Spinal cord (tissue), 10 donors: ENCODE data around the gene CASR. TPM values are rescaled to one million over a fixed set of nuclear protein-coding genes. Genes with fewer than 3 reads are reported as not detected.

Source experiments
- DNase-seq, 6 donors: peaks; one replicate each; pipeline versions ENCODE4 v3.0.0 to v3.0.0-alpha.2; 2013 to 2015; ENCODE audit warnings: low spot score in 6 of 6, low read depth in 4 of 6
- H3K27ac ChIP-seq: one replicate; pipeline ENCODE4 v1.5.1; 2013; ENCODE audit warnings: low read depth, low read length, control low read depth
- H3K27me3 ChIP-seq: one replicate; pipeline ENCODE4 v1.6.1; 2013; ENCODE audit warnings: low read length; ENCODE audit not compliant: control insufficient read depth, insufficient read depth
- H3K36me3 ChIP-seq: one replicate; pipeline ENCODE4 v1.6.1; 2013; ENCODE audit warnings: low read length; ENCODE audit not compliant: control insufficient read depth, insufficient read depth
- H3K4me1 ChIP-seq: one replicate; pipeline ENCODE4 v1.6.1; 2013; ENCODE audit warnings: low read length; ENCODE audit not compliant: control insufficient read depth, insufficient read depth
- H3K4me3 ChIP-seq: one replicate; pipeline ENCODE4 v1.5.1; 2013; ENCODE audit warnings: low read depth, low read length, control low read depth
- H3K9me3 ChIP-seq: one replicate; pipeline ENCODE4 v1.6.1; 2013; ENCODE audit warnings: low read length; ENCODE audit not compliant: control insufficient read depth, insufficient read depth
- WGBS: methylation state at CpG from one replicate; pipeline ENCODE4 v1.1.5; 2013; ENCODE audit warnings: missing lambda C conversion rate; ENCODE audit not compliant: insufficient coverage; 5-methylcytosine and 5-hydroxymethylcytosine counted together
- polyA plus RNA-seq, 2 donors: library from polyadenylated mRNA; unstranded; fragments of 120-200 nt; gene quantifications; one replicate each; pipeline ENCODE4 v1.2.1, GENCODE V29; 2013; ENCODE audit not compliant: insufficient read length in 2 of 2
- total RNA-seq, 2 donors: library from RNA; depleted of rRNA in 1 of 2; stranded (reverse); fragments of 120-200 nt in 1 of 2; fragments of >200 nt in 1 of 2; gene quantifications; one replicate each; pipeline versions ENCODE4 v1.2.3 to v1.2.4, GENCODE V29; 2013 to 2014
- donor health status: healthy.

The CASR gene
- total and polyA plus RNA-seq, 4 donors = 0.11 to 1.4 (median 1.1) TPM

DNA sequence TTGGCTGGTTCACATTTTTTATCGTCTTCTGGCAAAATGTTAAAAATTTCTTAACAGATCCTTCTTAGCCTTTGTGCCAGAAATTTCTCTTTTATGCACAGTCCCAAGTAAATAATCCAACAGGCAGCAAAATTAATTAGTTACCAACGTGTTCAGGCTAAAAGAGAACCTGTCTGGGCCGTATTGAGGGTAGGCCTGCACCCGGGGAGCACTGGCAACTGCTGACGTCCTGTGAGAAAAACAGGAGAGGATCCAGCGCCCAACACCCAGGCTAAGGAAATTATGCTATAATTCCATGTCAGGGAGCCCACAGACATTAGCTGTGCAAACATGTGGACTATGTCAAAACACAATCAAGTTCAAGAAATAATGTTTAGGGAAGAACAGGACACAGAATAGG lies 110.9 kb downstream of the CASR start:
- Histone ChIP-seq H3K4me3 (no peak overlapping the region), H3K27ac (no peak overlapping the region), H3K4me1 (no peaks in the 10 kb centered on the region), H3K9me3 (no peaks in the 10 kb centered on the region), H3K27me3 (no peaks in the 10 kb centered on the region), H3K36me3 (no peaks in the 10 kb centered on the region)
- DNase-seq = no peak
- 60% methylated on average over 5 of the region's 6 CpGs for WGBS

DNA sequence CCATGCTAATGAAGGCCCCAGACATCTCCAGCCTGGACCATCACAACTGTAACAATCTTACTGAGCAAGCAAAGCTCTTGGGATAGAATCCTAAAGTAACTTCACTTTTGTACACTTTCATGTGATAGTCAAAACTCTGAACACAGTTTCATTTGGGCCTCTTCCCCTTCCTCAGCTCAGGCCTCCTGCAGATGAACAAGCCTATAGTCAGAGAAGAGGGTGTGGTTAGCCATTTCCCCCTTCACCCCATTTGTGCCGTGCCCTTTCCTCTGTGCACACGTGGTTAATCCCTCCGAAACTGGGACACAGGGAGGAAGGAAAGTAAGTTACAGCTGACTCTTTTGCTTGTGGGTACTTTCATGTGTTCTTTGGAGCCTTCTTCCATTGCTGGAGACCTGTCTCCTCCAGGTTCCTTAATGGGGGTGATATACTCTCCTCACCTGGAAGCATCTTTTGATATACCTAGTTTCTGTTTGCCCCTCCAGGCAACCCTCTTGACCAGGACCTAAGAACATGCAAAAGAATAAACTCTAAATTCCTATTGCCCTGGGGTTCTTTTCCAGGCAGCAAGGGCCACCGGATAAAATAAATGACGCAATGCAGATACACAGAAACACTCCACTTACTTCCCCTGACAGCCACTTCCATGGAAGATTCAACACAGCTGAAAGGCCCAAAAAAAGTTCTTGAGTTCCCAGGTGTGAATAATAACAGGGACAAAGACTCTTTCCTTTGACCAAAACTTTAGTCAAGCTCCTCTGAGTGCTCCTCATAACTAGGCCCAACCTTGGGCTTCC lies 112.0 kb downstream of the CASR start:
- Histone ChIP-seq H3K27me3 (no peaks in the 10 kb centered on the region), H3K4me3 (no peak overlapping the region), H3K9me3 (no peaks in the 10 kb centered on the region), H3K36me3 (no peaks in the 10 kb centered on the region), H3K27ac (no peak overlapping the region), H3K4me1 (no peaks in the 10 kb centered on the region)
- no CpG with 5 or more reads among the region's 5 CpGs for WGBS
- DNase-seq = no peak

- Histone ChIP-seq H3K27ac (no peak overlapping the region), H3K36me3 (no peaks in the 10 kb centered on the region), H3K4me3 (no peak overlapping the region), H3K4me1 (no peaks in the 10 kb centered on the region), H3K9me3 (no peaks in the 10 kb centered on the region), H3K27me3 (no peaks in the 10 kb centered on the region)
- WGBS = no CpG with 5 or more reads among the region's 2 CpGs
- DNase-seq = no peak
Observed at GRCh38 chr3:122298239-122298638, 114.8 kb downstream of the CASR start.

GRCh38 chr3:122299215-122299614 lies 115.7 kb downstream of the CASR start:
- Histone ChIP-seq H3K36me3 (no peaks in the 10 kb centered on the region), H3K27me3 (no peaks in the 10 kb centered on the region), H3K4me1 (no peaks in the 10 kb centered on the region), H3K27ac (no peak overlapping the region), H3K4me3 (no peak overlapping the region), H3K9me3 (no peaks in the 10 kb centered on the region)
- DNase-seq = no peak

DNA sequence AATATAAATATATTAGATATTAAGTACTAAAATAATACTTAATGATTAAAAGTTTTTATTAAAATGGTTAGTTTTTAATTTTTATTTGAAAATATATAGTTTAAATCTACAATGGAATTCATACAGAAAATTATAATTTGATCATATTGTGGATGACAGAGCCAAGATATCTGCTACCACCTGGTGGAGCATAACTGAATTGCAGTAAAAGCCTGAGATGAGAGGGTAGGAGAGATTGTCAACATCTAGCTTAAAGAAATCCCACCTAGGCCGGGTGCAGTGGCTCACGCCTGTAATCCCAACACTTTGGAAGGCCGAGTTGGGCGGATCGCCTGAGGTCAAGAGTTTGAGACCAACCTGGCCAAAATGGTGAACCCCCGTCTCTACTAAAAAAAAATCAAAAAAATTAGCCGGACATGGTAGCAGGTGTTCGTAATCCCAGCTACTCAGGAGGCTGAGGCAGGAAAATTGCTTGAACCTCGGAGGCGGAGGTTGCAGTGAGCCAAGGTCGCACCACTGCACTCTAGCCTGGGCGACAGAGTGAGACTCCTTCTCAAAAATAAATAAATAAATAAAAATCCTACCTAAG lies 116.5 kb downstream of the CASR start:
- 94% methylated on average over 9 of the region's 12 CpGs for WGBS
- H3K36me3 ChIP-seq = no peaks in the 10 kb centered on the region

GRCh38 chr3:122301063-122301462 lies 117.6 kb downstream of the CASR start:
- Histone ChIP-seq H3K27ac (no peak overlapping the region), H3K9me3 (no peaks in the 10 kb centered on the region), H3K36me3 (no peaks in the 10 kb centered on the region), H3K4me1 (no peaks in the 10 kb centered on the region), H3K4me3 (no peak overlapping the region), H3K27me3 (no peaks in the 10 kb centered on the region)
- no peak for DNase-seq

More for the DNA sequence above, 116.5 kb downstream of the CASR start:
- no peaks in the 10 kb centered on the region for H3K4me1 ChIP-seq
- DNase-seq = peak in 1 of 6 donors; percentile 2
- no peak overlapping the region for H3K4me3 ChIP-seq
- no peaks in the 10 kb centered on the region for H3K27me3 ChIP-seq
- no peak overlapping the region for H3K27ac ChIP-seq
- no peaks in the 10 kb centered on the region for H3K9me3 ChIP-seq

GRCh38 chr3:122305818-122306621 lies 122.6 kb downstream of the CASR start:
- no peak overlapping the region for H3K4me3 ChIP-seq

DNA sequence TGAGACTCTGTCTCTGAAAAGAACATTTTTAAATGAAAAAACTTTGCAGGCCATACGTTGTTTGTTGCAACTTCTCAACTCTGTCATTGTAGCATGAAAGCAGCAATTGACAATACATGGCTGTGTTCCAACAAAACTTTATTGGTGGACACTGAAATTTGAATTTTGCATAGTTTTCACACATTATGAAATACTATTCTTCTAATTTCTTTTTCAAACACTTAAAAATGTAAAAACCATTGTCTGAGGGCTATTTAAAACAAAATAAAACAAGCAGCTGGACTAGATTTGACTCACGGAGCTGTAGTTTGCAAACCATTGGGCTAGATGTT lies 123.1 kb downstream of the CASR start:
- H3K36me3 ChIP-seq = no peaks in the 10 kb centered on the region
- no peak for DNase-seq
- H3K4me1 ChIP-seq = no peaks in the 10 kb centered on the region
- H3K27me3 ChIP-seq = no peaks in the 10 kb centered on the region
- no peaks in the 10 kb centered on the region for H3K9me3 ChIP-seq
- no peak overlapping the region for H3K27ac ChIP-seq
- WGBS = no CpG with 5 or more reads among the region's 2 CpGs
- no peak overlapping the region for H3K4me3 ChIP-seq

More at GRCh38 chr3:122305818-122306621, 122.6 kb downstream of the CASR start:
- no peak overlapping the region for H3K27ac ChIP-seq
- 58% methylated on average over 3 of the region's 3 CpGs for WGBS
- H3K9me3 ChIP-seq = no peaks in the 10 kb centered on the region
- DNase-seq = peak in 1 of 6 donors; percentile 42
- H3K36me3 ChIP-seq = no peaks in the 10 kb centered on the region
- H3K4me1 ChIP-seq = no peaks in the 10 kb centered on the region
- H3K27me3 ChIP-seq = no peaks in the 10 kb centered on the region

DNA sequence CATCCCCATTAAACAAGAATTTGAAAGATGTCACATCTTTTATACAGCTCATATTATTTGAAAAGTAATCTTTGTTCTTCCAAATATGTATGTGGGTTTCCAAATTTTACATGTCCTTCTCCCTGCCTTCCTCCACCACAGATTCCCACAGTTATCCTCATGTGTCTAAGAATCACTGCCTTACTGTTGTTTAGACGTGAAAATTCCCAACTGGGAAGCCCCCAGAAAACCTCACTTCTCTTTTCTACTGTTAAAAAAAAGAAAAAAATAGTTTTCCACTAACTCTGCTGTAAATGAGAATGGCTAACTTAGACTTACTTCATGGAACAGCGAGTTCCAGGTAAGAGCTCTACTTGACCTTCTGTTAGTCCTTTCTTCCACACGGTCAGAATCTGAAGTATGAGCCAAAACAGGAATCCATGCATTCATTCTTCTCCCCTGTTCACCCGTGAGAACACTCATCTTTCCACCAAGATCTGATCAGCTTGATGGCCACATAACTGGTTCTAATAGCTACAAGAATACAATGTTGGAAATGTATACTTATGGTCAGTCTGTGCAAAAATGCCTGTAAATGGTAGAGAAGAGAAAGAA lies 123.7 kb downstream of the CASR start:
- Histone ChIP-seq H3K27ac (no peak overlapping the region), H3K9me3 (no peaks in the 10 kb centered on the region), H3K4me1 (no peaks in the 10 kb centered on the region), H3K4me3 (no peak overlapping the region), H3K36me3 (no peaks in the 10 kb centered on the region), H3K27me3 (no peaks in the 10 kb centered on the region)
- no peak for DNase-seq
- WGBS = 83% methylated on average over 1 of the region's 4 CpGs
